Naive thymus-derived CD4-positive, alpha-beta T cell (primary cell): Measurements from ENCODE around the gene LYRM7. TPM values are rescaled to one million over a fixed set of nuclear protein-coding genes. Genes with fewer than 3 reads are reported as not detected.

Source experiments
- ATAC-seq: fragments of 150-1000 bp; cut with Tn5 transposase; 2 replicates; pipeline ENCODE4 v1.10.0; 2021; ENCODE audit warnings: mild to moderate bottlenecking, moderate library complexity
- CTCF ChIA-PET: fragments of 350-600 bp; sonication (Branson Sonifier 250); formaldehyde crosslinking; loops from one replicate; lab custom pipeline; 2021; ENCODE audit warnings: antibody characterized with exemption; lab: Charles Lee
- POLR2A ChIA-PET: fragments of 350-600 bp; sonication (Branson Sonifier 250); formaldehyde crosslinking; loops from one replicate; lab custom pipeline; 2021; ENCODE audit warnings: antibody characterized with exemption, inconsistent platforms; lab: Charles Lee
- DNase-seq, 9 donors: peaks; one replicate each; pipeline versions ENCODE4 v3.0.0 to v3.0.0-alpha.2; 2020 to 2022; ENCODE audit warnings: mixed read lengths in 1 of 9
- H3K27ac ChIP-seq: one replicate; pipeline ENCODE4 v1.7.0; 2013; ENCODE audit warnings: mild to moderate bottlenecking, low read depth, low read length, moderate library complexity
- H3K27me3 ChIP-seq, 2 donors: one replicate each; pipeline ENCODE4 v1.7.0; 2013; ENCODE audit warnings: low read length in 2 of 2, mild to moderate bottlenecking in 2 of 2, moderate library complexity in 2 of 2; ENCODE audit not compliant: control insufficient read depth in 2 of 2, insufficient read depth in 2 of 2
- H3K36me3 ChIP-seq, 3 experiments: 1 replicate in 2 of 3; 2 replicates in 1 of 3; pipeline ENCODE4 v1.7.0; 2013; ENCODE audit warnings: low read length in 3 of 3, mild to moderate bottlenecking in 3 of 3, moderate library complexity in 1 of 3; ENCODE audit not compliant: insufficient read depth in 3 of 3, control insufficient read depth in 2 of 3
- H3K4me1 ChIP-seq, 2 donors: one replicate each; pipeline ENCODE4 v1.7.0; 2013; ENCODE audit warnings: low read length in 2 of 2, mild to moderate bottlenecking in 2 of 2, moderate library complexity in 1 of 2; ENCODE audit not compliant: control insufficient read depth in 2 of 2, insufficient read depth in 2 of 2
- H3K4me3 ChIP-seq: 2 replicates; pipeline ENCODE4 v1.7.0; 2013; ENCODE audit warnings: mild to moderate bottlenecking, low read length
- H3K9me3 ChIP-seq, 3 experiments: 1 replicate in 2 of 3; 2 replicates in 1 of 3; pipeline ENCODE4 v1.7.0; 2013; ENCODE audit warnings: low read length in 3 of 3; ENCODE audit not compliant: control insufficient read depth in 2 of 3
- H3K27ac Mint-ChIP-seq, 9 donors: one replicate each; pipeline ENCODE4 v1.8.0; 2020 to 2022; ENCODE audit warnings: mixed read lengths in 9 of 9, mild to moderate bottlenecking in 8 of 9, moderate library complexity in 5 of 9, inconsistent platforms in 2 of 9
- H3K27me3 Mint-ChIP-seq, 5 donors: one replicate each; pipeline ENCODE4 v1.8.0; 2021 to 2022; ENCODE audit warnings: mixed read lengths in 5 of 5, mild to moderate bottlenecking in 1 of 5
- H3K36me3 Mint-ChIP-seq, 5 donors: one replicate each; pipeline ENCODE4 v1.8.0; 2020 to 2022; ENCODE audit warnings: mixed read lengths in 5 of 5, mild to moderate bottlenecking in 3 of 5, inconsistent platforms in 1 of 5
- H3K4me1 Mint-ChIP-seq, 7 donors: one replicate each; pipeline ENCODE4 v1.8.0; 2020 to 2022; ENCODE audit warnings: mixed read lengths in 7 of 7, mild to moderate bottlenecking in 3 of 7, inconsistent platforms in 1 of 7
- H3K4me3 Mint-ChIP-seq, 10 donors: one replicate each; pipeline ENCODE4 v1.8.0; 2020 to 2022; ENCODE audit warnings: mild to moderate bottlenecking in 10 of 10, mixed read lengths in 10 of 10, moderate library complexity in 6 of 10, inconsistent platforms in 2 of 10
- H3K9me3 Mint-ChIP-seq, 11 donors: one replicate each; pipeline ENCODE4 v1.8.0; 2020 to 2022; ENCODE audit warnings: mixed read lengths in 11 of 11, mild to moderate bottlenecking in 4 of 11, inconsistent platforms in 1 of 11, moderate library complexity in 1 of 11
- intact Hi-C, 2 donors: fragments of 100-400 bp; cut with micrococcal nuclease; formaldehyde crosslinking; loops; one replicate each; pipeline ENCODE4 v1.15.1; 2023
- polyA plus RNA-seq, 2 donors: library from polyadenylated mRNA; unstranded; fragments of 300-500 nt; fragmentation: Illumina TruSeq; gene quantifications; one replicate each; pipeline ENCODE4 v1.2.3, GENCODE V29; 2021
- total RNA-seq, 6 experiments: library from RNA in 5 of 6; stranded (reverse) in 5 of 6; gene quantifications; 1 replicate in 5 of 6; 2 replicates in 1 of 6; pipeline ENCODE4 v1.2.3 and lab custom pipeline; 2021 to 2026

The LYRM7 gene
- total and polyA plus RNA-seq, 7 experiments from 2014 or later: 3.6 to 18.8 (median 11.8) TPM

DNA sequence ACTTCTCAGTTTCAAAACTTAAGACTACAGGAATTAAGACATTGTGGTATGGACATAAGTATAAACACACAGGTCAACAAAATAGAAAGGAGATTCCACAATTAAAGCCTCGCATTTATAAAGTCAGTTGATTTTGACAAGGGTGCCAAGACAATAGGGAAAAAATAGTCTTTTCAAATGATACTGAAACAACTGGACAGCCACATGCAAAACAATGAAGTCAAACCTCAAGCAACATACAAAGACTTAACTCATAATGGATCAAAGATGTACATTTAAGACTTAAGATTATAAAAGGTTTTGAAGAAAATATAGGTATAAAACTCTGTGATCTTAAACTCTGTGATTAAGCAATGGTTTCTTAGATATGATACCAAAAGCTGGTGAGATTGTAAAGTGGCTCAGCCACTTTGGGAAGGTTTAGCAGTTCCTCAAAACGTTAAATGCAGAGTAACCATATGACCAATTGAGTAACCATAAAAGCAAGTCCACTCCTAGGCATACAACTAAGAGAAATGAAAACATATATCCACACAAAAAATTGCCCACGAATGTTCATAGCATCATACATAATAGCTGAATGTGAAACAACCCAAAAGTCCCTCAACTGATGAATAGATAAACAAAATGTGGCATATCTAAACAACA is 27.6 kb upstream of the LYRM7 start:
- Histone ChIP-seq H3K9me3 (peaks cover 0 to 3% (median 0%) of the 10 kb centered on the region in 3 experiments), H3K27me3 (no peaks in the 10 kb centered on the region), H3K36me3 (no peaks in the 10 kb centered on the region), H3K4me3 (no peak overlapping the region), H3K27ac (no peak overlapping the region), H3K4me1 (no peaks in the 10 kb centered on the region)
- Mint-ChIP-seq H3K9me3 (peaks cover 0 to 9% (median 2%) of the 10 kb centered on the region in 11 donors), H3K4me1 (peaks cover 0 to 16% (median 10%) of the 10 kb centered on the region in 7 donors), H3K36me3 (peaks cover 0 to 11% (median 0%) of the 10 kb centered on the region in 5 donors), H3K27ac (no peak overlapping the region), H3K4me3 (no peak overlapping the region), H3K27me3 (peaks cover 0 to 3% (median 0%) of the 10 kb centered on the region in 5 donors)
- DNase-seq (no peak), ATAC-seq (no peak)
- ChIA-PET POLR2A (interaction anchor here (1.4 kb wide), 1 partner anchor 10 kb away, joined by 4 read pairs; no protein-coding TSS in a partner anchor), CTCF (no interaction called here)
- intact Hi-C loops: no loop called here

- peaks cover 0 to 9% (median 0%) of the 10 kb centered on the region in 11 donors for H3K9me3 Mint-ChIP-seq
- ATAC-seq (no peak), DNase-seq (no peak)
- H3K27ac ChIP-seq: no peak overlapping the region
- no peak overlapping the region for H3K4me3 ChIP-seq
- H3K4me1 ChIP-seq: no peaks in the 10 kb centered on the region
- POLR2A ChIA-PET: no interaction called here
- CTCF ChIA-PET: interaction anchor here (1.0 kb wide), 1 partner anchor 17 kb away, joined by 3 read pairs; no protein-coding TSS in a partner anchor
- peaks cover 0 to 3% (median 0%) of the 10 kb centered on the region in 5 donors for H3K27me3 Mint-ChIP-seq
- peaks cover 0 to 5% (median 0%) of the 10 kb centered on the region in 5 donors for H3K36me3 Mint-ChIP-seq
- no peak overlapping the region for H3K27ac Mint-ChIP-seq
- intact Hi-C loops: no loop called here
- no peaks in the 10 kb centered on the region for H3K4me1 Mint-ChIP-seq
- H3K4me3 Mint-ChIP-seq: no peak overlapping the region
- H3K27me3 ChIP-seq: no peaks in the 10 kb centered on the region
- H3K36me3 ChIP-seq: no peaks in the 10 kb centered on the region
- H3K9me3 ChIP-seq: no peaks in the 10 kb centered on the region
Measured at GRCh38 chr5:131147258-131147657, 23.5 kb upstream of the LYRM7 start.

DNA sequence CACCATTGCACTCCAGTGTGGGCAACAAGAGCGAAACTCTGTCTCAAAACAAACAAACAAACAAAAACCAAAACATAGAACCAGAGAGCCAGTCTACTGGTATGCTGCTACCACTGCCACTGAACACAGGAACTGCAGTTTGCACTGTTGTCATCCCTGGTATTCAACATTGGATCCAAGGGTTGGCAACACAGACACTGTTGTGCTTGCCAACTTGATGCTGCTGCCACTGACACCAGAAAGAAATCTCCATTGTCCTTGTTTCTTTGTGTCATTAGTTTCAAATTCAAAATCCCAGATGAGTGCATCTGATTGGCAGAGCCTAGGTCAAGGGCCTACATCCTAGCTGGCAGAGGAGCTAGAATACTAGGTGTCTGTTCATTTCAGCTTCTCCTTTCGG is 21.9 kb upstream of the LYRM7 start:
- CTCF ChIA-PET: no interaction called here
- no peak overlapping the region for H3K4me3 ChIP-seq
- intact Hi-C loops: no loop called here
- H3K27ac ChIP-seq: no peak overlapping the region
- H3K9me3 ChIP-seq: no peaks in the 10 kb centered on the region
- H3K27me3 ChIP-seq: no peaks in the 10 kb centered on the region
- no peaks in the 10 kb centered on the region for H3K36me3 ChIP-seq
- POLR2A ChIA-PET: interaction anchor here (0.8 to 1.0 kb wide), 3 partner anchors 120 to 1221 kb away, joined by 3 to 4 read pairs (median 3); partner anchors contain the start of gene SLC22A5
- H3K27ac Mint-ChIP-seq: no peak overlapping the region
- H3K36me3 Mint-ChIP-seq: peaks cover 0 to 5% (median 0%) of the 10 kb centered on the region in 5 donors
- H3K4me3 Mint-ChIP-seq: no peak overlapping the region
- ATAC-seq: no peak
- peaks cover 0 to 3% (median 0%) of the 10 kb centered on the region in 5 donors for H3K27me3 Mint-ChIP-seq
- H3K4me1 ChIP-seq: no peaks in the 10 kb centered on the region
- peaks cover 0 to 6% (median 0%) of the 10 kb centered on the region in 11 donors for H3K9me3 Mint-ChIP-seq
- peaks cover 0 to 3% (median 0%) of the 10 kb centered on the region in 7 donors for H3K4me1 Mint-ChIP-seq
- no peak for DNase-seq

- Histone ChIP-seq H3K36me3 (no peaks in the 10 kb centered on the region), H3K4me1 (no peaks in the 10 kb centered on the region), H3K9me3 (no peaks in the 10 kb centered on the region), H3K4me3 (no peak overlapping the region), H3K27ac (no peak overlapping the region), H3K27me3 (no peaks in the 10 kb centered on the region)
- ChIA-PET CTCF (no interaction called here), POLR2A (no interaction called here)
- DNase-seq: no peak
- Mint-ChIP-seq H3K9me3 (peaks cover 0 to 2% (median 0%) of the 10 kb centered on the region in 11 donors), H3K4me1 (peaks cover 0 to 5% (median 0%) of the 10 kb centered on the region in 7 donors), H3K27ac (no peak overlapping the region), H3K4me3 (no peak overlapping the region), H3K36me3 (peaks cover 0 to 5% (median 0%) of the 10 kb centered on the region in 5 donors), H3K27me3 (no peaks in the 10 kb centered on the region)
- intact Hi-C loops: no loop called here
- no peak for ATAC-seq
Measured at GRCh38 chr5:131150408-131150807, 20.3 kb upstream of the LYRM7 start.

GRCh38 chr5:131151216-131151615 is 19.5 kb upstream of the LYRM7 start:
- H3K4me1 ChIP-seq: peaks cover 0 to 4% of the 10 kb centered on the region in 2 donors
- no peaks in the 10 kb centered on the region for H3K27me3 ChIP-seq
- H3K27ac Mint-ChIP-seq: no peak overlapping the region
- H3K27ac ChIP-seq: no peak overlapping the region
- intact Hi-C loops: no loop called here
- H3K4me3 ChIP-seq: no peak overlapping the region
- DNase-seq (no peak), ATAC-seq (no peak)
- CTCF ChIA-PET: no interaction called here
- H3K9me3 ChIP-seq: no peaks in the 10 kb centered on the region
- peaks cover 0 to 11% (median 4%) of the 10 kb centered on the region in 7 donors for H3K4me1 Mint-ChIP-seq
- peaks cover 0 to 2% (median 0%) of the 10 kb centered on the region in 11 donors for H3K9me3 Mint-ChIP-seq
- POLR2A ChIA-PET: no interaction called here
- H3K36me3 ChIP-seq: no peaks in the 10 kb centered on the region
- H3K4me3 Mint-ChIP-seq: no peak overlapping the region
- H3K36me3 Mint-ChIP-seq: peaks cover 0 to 5% (median 3%) of the 10 kb centered on the region in 5 donors
- H3K27me3 Mint-ChIP-seq: no peaks in the 10 kb centered on the region

GRCh38 chr5:131156385-131156784 is 14.4 kb upstream of the LYRM7 start:
- Mint-ChIP-seq H3K9me3 (peaks cover 0 to 11% (median 0%) of the 10 kb centered on the region in 11 donors), H3K27me3 (no peaks in the 10 kb centered on the region), H3K36me3 (peaks cover 8 to 44% (median 36%) of the 10 kb centered on the region in 5 donors), H3K4me3 (peak overlapping the region in 1 of 10 donors; percentile 23), H3K4me1 (peaks cover 10 to 48% (median 35%) of the 10 kb centered on the region in 7 donors), H3K27ac (peak overlapping the region in 8 of 9 donors; percentile 5 to 80 (median 53))
- intact Hi-C loops: no loop called here
- no peaks in the 10 kb centered on the region for H3K27me3 ChIP-seq
- peaks cover 0 to 15% of the 10 kb centered on the region in 2 donors for H3K4me1 ChIP-seq
- CTCF ChIA-PET: no interaction called here
- DNase-seq (no peak), ATAC-seq (no peak)
- H3K4me3 ChIP-seq: no peak overlapping the region
- no peak overlapping the region for H3K27ac ChIP-seq
- H3K36me3 ChIP-seq: peaks cover 7 to 31% (median 12%) of the 10 kb centered on the region in 3 experiments
- no peaks in the 10 kb centered on the region for H3K9me3 ChIP-seq
- POLR2A ChIA-PET: interaction anchor here (1.5 kb wide), 1 partner anchor 235 kb away, joined by 3 read pairs; no protein-coding TSS in a partner anchor
